Activated CD4-positive, alpha-beta T cell treated with anti-CD3 and anti-CD28 coated beads, Interleukin-2, Interleukin-4, amounts not matched to agents 100 ng/mL and 50 ng/mL, durations not matched to agents 16 hours and 8 hours (primary cell): Measurements from ENCODE around the gene DACH2.

Experiments
- DNase-seq: peaks from one replicate; pipeline ENCODE4 v3.0.0-alpha.2; 2020; ENCODE audit warnings: low spot score

DACH2 gene

GRCh38 chrX:86322913-86323312 is 174.7 kb downstream of the DACH2 start:
- DNase-seq = no peak

- no peak for DNase-seq
These were observed 180.9 kb downstream of the DACH2 start for GRCh38 chrX:86329174-86329573.

GRCh38 chrX:86348669-86349068 is 200.4 kb downstream of the DACH2 start:
- DNase-seq = no peak

GRCh38 chrX:86349115-86349514 is 200.9 kb downstream of the DACH2 start:
- DNase-seq = no peak

- DNase-seq = no peak
These were observed 221.8 kb downstream of the DACH2 start for GRCh38 chrX:86369847-86370630.

DNA sequence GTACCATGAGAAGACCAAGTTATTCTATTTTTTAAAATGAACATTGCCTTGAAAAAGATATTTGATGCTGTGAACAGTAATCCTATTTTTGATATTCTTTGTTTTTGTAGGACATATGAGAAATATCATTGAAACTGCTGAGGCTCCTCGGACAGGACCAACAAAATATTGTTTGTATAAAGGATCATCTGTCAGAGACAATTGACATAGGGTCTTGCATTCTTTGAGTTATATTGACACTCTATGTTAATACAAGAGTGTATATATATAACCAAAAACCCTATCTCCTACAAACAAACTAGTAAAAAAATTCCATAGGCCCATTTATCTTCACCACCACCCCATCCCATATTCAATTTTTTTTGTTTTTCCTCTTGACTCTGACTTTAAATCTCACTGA is 222.7 kb downstream of the DACH2 start:
- no peak for DNase-seq

DNA sequence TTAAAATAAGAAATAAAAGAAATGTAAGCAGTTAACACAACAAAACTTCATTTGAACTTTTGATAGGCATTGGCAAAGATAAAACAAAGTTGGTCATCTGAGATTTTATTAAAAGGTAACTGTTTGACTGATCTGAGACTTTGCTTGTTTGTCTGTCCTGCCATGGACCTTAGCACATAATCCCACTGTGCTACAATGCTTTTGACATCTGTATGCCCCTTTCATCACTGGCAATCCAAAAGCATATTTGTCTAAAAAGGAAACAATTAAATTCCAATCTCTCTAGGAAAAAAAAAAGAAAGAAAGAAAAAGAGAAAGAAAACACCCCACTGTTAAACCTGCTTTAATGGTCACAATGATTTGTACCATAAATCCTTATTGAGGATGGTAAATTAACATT is 231.0 kb downstream of the DACH2 start:
- DNase-seq = no peak

GRCh38 chrX:86383681-86384540 is 235.7 kb downstream of the DACH2 start:
- no peak for DNase-seq

DNA sequence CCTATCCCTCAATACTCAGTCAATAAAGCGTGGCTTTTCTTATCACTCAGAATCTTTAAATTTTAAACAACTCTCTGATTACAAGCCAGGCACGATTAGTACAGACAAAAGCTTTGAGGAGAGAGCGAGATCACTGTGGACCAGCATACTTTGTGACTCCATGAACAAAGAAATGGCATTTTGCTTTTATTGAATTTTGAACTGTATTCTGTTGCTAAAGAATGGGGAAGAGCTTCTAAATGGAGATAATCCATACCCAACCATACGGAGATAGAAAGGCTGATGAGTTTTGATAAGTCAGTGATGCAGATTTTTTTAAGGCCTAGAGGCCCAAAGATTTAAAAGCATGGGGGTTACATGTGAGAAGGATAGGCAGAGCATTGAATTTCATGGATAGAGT is 259.1 kb downstream of the DACH2 start:
- DNase-seq = no peak

DNA sequence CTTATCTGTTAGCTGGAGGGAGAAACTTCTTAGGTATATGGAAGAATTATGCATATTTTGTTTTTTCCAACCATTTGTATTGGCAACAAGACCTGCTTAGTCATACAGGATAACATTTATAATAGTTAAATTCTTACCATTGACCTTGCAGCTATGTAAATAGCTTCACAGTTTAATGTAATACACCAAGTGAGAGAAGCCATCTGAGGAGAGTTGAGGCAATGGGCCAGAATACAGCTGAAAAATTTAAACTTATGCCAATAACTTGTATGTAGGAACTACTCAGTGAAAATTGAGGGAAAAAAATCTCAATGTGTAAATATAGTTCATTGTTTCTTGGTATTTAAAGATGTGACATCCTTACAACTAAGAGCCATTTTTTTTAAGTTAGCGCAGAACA is 273.5 kb downstream of the DACH2 start:
- DNase-seq = no peak

DNA sequence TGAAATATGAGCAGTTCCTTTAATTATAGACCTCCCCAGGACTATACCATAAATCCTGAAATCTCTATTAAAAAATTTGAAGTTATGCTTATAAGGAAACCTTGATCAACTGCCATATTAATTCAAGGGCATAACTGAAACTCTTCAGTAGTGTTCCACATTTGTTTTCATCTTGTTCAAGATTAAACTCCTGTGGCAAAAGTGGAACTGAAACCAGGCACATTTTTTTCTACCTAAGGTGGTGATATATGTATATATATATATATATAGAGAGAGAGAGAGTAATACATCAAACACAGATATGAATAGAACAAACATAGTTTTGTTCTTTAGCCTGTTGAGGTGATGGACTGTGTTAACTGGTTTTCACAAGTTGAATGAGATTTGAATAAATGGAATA is 287.9 kb downstream of the DACH2 start:
- no peak for DNase-seq

DNA sequence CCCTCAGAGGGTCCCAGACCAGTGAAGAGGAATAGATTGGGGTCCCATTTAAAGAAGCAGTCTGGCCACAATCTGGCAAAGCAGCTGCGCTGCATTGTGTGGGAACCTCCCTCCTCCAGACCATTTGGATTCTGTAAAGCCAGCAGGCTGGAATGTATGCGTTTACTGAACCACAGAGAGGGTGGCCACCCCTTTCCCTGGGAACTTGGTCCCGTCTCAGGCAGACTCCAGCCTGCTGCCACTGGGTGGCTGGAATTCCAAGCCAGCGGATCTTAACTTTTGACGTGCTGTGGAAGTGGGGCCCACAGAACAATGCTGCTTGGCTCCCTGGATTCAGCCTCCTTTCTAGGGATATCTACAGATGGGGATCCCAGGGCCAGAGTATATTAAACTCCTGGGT is 307.2 kb downstream of the DACH2 start:
- no peak for DNase-seq

DNA sequence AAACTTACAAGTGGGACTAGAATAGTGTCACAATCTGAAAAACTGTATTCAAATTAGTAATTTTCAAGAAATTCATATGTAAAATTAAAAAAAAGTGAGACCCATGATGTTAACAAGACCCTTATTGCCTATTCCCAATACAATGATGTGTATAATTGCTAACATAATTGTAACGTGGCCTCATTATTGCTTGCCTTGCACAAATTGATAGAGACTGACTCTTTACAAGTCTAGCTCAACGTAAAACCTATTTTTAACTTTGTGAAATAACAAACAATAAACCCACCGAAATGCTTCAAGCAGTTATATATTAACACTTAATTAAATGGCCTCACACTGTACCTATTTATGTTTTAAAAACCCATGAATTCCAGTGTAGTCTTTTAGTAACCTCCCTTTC is 312.5 kb downstream of the DACH2 start:
- DNase-seq = no peak

GRCh38 chrX:86504297-86504696 is 356.0 kb downstream of the DACH2 start:
- no peak for DNase-seq

DNA sequence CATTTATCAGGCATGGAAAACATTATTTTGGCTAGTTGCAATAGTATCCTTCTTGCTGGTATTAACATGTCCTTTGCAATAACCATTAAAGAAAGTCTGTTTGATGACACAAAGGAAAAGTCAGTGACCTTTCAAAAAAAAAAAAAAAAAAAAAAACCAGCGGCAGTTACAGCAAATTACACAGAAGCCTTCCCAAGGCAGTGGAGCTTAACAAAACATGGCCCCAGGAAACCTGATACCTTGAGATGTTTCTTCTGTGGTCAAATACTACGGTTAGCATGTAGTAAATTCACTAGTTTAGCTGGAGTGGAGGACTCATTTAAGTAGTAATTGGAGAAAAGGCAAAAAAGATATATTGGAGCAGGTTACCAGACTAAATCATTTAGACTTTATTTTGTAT is 359.1 kb downstream of the DACH2 start:
- no peak for DNase-seq

DNA sequence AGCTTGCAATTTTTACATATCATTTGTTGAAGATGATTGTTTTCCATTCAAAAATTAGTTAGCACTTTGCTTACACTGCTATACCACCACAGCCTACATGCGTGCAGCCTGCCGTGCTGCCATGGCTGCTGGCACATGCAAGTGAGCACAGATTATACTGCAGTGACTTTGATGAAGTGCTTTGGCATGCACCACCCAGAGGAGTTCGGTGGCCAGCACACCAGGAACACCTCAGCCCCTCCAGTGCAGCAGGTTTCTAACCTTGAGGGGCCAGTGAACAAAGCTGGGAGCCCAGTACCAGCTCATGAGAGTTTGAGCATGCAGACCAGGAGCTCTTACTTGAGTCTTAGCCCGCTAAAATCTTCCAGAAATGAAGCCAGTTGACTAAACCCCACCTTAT is 431.5 kb downstream of the DACH2 start:
- no peak for DNase-seq

GRCh38 chrX:86604607-86605006 is 456.4 kb downstream of the DACH2 start:
- DNase-seq = peak; percentile 11

- DNase-seq = no peak
These were observed 548.7 kb downstream of the DACH2 start for GRCh38 chrX:86696951-86697350.

DNA sequence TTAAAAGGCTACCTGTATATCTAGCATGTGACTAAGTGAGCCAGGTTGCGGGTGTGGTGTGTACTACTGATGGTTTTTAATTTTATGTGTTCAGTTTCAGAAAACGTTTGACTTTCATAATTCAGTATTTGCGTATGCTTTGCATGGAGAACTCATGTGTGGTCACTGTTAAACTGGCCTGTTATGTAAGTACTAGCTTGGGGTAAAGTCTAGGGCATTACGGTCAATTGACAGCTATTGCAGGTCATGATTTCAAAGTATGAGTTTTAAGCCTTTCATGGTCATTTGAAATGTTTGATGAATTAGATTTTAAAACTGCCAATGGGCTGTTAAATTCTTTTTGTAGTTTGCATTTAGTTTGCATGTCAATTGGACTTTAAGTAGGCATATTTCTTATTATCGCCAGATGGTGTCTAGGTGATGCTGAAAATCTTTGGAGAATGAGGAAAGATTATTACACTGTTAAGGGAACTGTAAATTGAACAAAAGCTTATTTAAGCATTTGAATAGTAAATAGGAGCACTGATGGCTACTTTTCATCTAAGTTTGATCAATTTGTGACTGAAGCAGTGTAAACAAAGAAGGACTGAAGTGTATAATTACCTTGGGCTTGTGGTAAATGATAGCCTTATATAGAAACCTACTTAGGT is 563.4 kb downstream of the DACH2 start:
- DNase-seq = no peak

GRCh38 chrX:86714441-86714840 is 566.2 kb downstream of the DACH2 start:
- DNase-seq = no peak

DNA sequence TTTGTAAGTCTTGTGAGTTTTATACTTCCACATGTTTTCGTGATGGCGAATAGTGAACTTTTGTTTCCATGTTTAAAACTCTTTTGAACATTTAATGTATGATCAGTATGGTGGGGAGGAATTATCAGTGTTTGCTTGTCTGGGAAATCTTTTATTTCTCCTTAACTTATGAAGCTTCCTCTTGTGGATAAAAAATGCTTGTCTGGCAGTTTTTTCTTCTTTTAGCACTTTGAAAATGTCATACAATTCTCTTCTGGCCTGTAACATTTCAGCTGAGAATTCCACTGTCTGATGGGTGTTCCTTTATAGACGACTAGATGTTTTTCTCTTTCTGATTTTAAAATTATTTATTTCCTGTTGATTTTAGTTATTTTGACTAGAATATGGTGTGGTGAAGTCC is 576.0 kb downstream of the DACH2 start:
- no peak for DNase-seq

DNA sequence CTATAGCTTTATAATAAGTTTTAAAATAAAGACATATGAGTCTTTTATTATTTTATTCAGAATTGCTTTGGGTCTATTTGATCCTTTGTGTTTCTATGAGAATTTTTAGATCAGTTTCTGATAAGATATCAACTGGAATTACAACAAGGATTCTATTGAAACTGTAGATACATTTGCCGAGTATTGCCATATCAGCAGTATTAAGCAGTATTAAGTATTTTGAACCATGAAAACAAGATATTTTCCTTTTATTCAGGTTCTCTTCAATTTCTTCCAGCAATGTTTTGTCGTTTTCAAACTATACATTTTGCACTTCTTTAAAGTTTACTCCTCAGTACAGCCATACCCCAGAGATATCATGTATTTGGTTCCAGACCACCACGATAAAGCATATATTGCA is 598.8 kb downstream of the DACH2 start:
- DNase-seq = no peak

DNA sequence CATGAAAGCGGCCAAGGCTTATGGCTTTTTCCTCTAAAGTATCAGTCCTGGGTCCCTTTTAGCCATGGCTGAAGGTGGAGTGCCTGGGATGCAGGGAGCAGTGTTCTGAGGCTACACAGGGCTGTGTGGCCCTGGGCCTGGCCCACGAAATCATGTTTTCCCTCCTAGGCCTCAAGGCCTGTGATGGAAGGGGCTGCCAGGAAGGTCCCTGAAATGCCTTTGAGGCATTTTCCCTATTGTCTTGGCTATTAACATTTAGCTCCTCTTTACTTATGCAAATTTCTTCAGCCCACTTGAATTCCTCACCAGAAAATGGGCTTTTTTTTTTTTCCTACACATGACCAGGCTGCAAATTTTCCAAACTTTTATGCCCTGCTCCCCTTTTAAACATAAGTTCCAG is 657.0 kb downstream of the DACH2 start:
- DNase-seq = no peak
